Measurements from ENCODE around the gene ZNF79. TPM values are rescaled to one million over a fixed set of nuclear protein-coding genes. Genes with fewer than 3 reads are reported as not detected.
A peak's percentile ranks its signal among the peaks of the same experiment; 100 is the strongest.

ZNF79 gene
- total and polyA plus RNA-seq, 9 of the 15 experiments (the other 6 are each of a cell fraction or from before 2014, with no cell fraction given), result 0.62 to 7.0 (median 4.1) TPM

DNA sequence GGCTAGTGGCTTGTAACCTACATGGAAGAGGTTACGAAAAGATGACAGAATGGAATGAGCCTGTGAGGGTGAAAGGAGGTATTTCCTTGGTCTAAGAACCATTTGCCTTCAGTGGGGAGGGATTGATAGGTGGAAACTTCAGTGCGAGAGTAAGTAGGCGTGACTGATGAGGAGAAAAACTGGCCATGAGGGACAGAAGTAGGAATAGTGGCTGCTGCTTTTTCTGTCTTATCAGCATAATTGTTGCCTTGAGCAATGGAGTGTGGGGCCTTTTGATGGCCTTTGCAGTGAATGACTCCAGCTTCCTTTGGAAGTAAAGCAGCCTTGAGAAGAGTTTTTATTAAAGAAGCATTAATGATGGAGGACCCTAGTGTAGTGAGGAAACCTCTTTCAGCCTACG, 9.0 kb upstream of the ZNF79 start:
- no peaks in the 10 kb centered on the region for H3K27me3 ChIP-seq (ENCODE audit: control insufficient read depth in 2 of 2, insufficient read depth in 2 of 2, low read length in 2 of 2)
- no peak overlapping the region for H3K4me2 ChIP-seq (ENCODE audit: insufficient read depth, low read length)
- TF ChIP-seq C11orf30 (IDR thresholded peaks at IDR 0.05; ENCODE audit: low read depth) (peak; percentile 96), SIRT6 (IDR thresholded peaks at IDR 0.05; ENCODE audit: low read depth, low read length) (no peak), MAFG (tag; conservative IDR thresholded peaks at IDR 0.05) (peak; percentile 96), MECOM (CRISPR knock-in tag; IDR thresholded peaks at IDR 0.05) (no peak), ZNF134 (CRISPR knock-in tag; conservative IDR thresholded peaks at IDR 0.05) (no peak), MAFK (IDR thresholded peaks at IDR 0.05; ENCODE audit: low read length) (peak; percentile 88), SMAD2 (IDR thresholded peaks at IDR 0.05; ENCODE audit: low read depth, low read length) (no peak), ZNF316 (IDR thresholded peaks at IDR 0.05) (peak; percentile 98), SMAD3 (CRISPR knock-in tag; conservative IDR thresholded peaks at IDR 0.05) (no peak), PYGO2 (tag; IDR thresholded peaks at IDR 0.05) (no peak), CREB1 (IDR thresholded peaks at IDR 0.05) (no peak), CREB1 (CRISPR knock-in tag; IDR thresholded peaks at IDR 0.05) (no peak), MAFF (IDR thresholded peaks at IDR 0.05; ENCODE audit: low read length) (peak; percentile 88), ZEB2 (IDR thresholded peaks at IDR 0.05) (no peak)
- TF ChIP-seq, protein P1, sequence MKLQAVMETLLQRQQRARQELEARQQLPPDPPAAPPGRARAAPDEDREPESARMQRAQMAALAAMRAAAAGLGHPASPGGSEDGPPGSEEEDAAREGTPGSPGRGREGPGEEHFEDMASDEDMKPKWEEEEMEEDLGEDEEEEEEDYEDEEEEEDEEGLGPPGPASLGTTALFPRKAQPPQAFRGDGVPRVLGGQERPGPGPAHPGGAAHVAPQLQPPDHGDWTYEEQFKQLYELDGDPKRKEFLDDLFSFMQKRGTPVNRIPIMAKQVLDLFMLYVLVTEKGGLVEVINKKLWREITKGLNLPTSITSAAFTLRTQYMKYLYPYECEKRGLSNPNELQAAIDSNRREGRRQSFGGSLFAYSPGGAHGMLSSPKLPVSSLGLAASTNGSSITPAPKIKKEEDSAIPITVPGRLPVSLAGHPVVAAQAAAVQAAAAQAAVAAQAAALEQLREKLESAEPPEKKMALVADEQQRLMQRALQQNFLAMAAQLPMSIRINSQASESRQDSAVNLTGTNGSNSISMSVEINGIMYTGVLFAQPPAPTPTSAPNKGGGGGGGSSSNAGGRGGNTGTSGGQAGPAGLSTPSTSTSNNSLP (IDR thresholded peaks at IDR 0.05; ENCODE audit: borderline replicate concordance, low read depth, low read length), result no peak
- TF ChIP-seq, protein P2, sequence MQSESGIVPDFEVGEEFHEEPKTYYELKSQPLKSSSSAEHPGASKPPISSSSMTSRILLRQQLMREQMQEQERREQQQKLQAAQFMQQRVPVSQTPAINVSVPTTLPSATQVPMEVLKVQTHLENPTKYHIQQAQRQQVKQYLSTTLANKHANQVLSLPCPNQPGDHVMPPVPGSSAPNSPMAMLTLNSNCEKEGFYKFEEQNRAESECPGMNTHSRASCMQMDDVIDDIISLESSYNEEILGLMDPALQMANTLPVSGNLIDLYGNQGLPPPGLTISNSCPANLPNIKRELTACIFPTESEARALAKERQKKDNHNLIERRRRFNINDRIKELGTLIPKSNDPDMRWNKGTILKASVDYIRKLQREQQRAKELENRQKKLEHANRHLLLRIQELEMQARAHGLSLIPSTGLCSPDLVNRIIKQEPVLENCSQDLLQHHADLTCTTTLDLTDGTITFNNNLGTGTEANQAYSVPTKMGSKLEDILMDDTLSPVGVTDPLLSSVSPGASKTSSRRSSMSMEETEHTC (IDR thresholded peaks at IDR 0.05), result no peak
- TF ChIP-seq, protein P3, sequence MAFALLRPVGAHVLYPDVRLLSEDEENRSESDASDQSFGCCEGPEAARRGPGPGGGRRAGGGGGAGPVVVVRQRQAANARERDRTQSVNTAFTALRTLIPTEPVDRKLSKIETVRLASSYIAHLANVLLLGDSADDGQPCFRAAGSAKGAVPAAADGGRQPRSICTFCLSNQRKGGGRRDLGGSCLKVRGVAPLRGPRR (CRISPR knock-in tag; IDR thresholded peaks at IDR 0.05), result no peak
- TF ChIP-seq, protein P4, sequence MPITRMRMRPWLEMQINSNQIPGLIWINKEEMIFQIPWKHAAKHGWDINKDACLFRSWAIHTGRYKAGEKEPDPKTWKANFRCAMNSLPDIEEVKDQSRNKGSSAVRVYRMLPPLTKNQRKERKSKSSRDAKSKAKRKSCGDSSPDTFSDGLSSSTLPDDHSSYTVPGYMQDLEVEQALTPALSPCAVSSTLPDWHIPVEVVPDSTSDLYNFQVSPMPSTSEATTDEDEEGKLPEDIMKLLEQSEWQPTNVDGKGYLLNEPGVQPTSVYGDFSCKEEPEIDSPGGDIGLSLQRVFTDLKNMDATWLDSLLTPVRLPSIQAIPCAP (CRISPR knock-in tag; IDR thresholded peaks at IDR 0.05; ENCODE audit: borderline replicate concordance), result no peak
- peaks cover 12 to 14% of the 10 kb centered on the region in 2 experiments; a peak in 4 of 5 replicates for H3K4me1 ChIP-seq (replicated peaks in 1 of 2; ENCODE audit: control insufficient read depth in 2 of 2, insufficient read depth in 2 of 2, low read length in 2 of 2)
- 30% methylated on average over 4 of the region's 4 CpGs for WGBS (ENCODE audit: insufficient coverage, low coverage, missing lambda C conversion rate)
- no TSS peak for BruUV-seq (replicated peaks)
- no peak overlapping the region for H2AFZ ChIP-seq (ENCODE audit: low read depth, low read length)
- H3K9me1 ChIP-seq (ENCODE audit: control insufficient read depth, insufficient read depth, low read length), result no peaks in the 10 kb centered on the region
- ATAC-seq (no peak), FAIRE-seq (no peak), DNase-seq (ENCODE audit: extremely low read depth in 1 of 4, low spot score in 3 of 4) (no peak)
- POLR2A ChIA-PET, result interaction anchor here (0.5 to 1.5 kb wide), 4 partner anchors 9 to 670 kb away, joined by 3 to 6 read pairs (median 4); partner anchors contain the start of gene ZNF79
- intact Hi-C loops (cut with micrococcal nuclease) (no loop called here), in situ Hi-C loops (cut with MboI) (no loop called here)
- 0 out of 2 replicates have a peak, but pooled peaks cover 4% of the 10 kb centered on the region for H4K20me1 ChIP-seq (replicated peaks; ENCODE audit: control insufficient read depth, insufficient read depth, low read length)
- CTCF ChIA-PET (ENCODE audit: low intra/inter-chr PET ratio), result no interaction called here
- no peaks in the 10 kb centered on the region for H3K79me2 ChIP-seq (ENCODE audit: control insufficient read depth, insufficient read depth, low read length)
- H3K9me3 ChIP-seq (replicated peaks; ENCODE audit: control insufficient read depth, insufficient read depth, low read depth, low read length), result no peaks in the 10 kb centered on the region
- no peak overlapping the region for H3K9ac ChIP-seq (ENCODE audit: insufficient read depth in 1 of 2, low read depth in 2 of 2, low read length in 2 of 2)
- no peaks in the 10 kb centered on the region for H3K36me3 ChIP-seq (ENCODE audit: control insufficient read depth, insufficient read depth, low read length)
- no peak overlapping the region for H3K27ac ChIP-seq (ENCODE audit: extremely low read depth, low read depth, low read length)
- H3K4me3 ChIP-seq, result no peak overlapping the region
